NCI-H748 (cell line): ENCODE measurements around the gene BRD4.
A peak's percentile ranks its signal among the peaks of the same experiment; 100 is the strongest.

Experiments used
- DNase-seq: peaks from one replicate; lab custom pipeline; 2025; ENCODE audit not compliant: unreplicated experiment; lab: John Stamatoyannopoulos, UW

Gene BRD4

DNA sequence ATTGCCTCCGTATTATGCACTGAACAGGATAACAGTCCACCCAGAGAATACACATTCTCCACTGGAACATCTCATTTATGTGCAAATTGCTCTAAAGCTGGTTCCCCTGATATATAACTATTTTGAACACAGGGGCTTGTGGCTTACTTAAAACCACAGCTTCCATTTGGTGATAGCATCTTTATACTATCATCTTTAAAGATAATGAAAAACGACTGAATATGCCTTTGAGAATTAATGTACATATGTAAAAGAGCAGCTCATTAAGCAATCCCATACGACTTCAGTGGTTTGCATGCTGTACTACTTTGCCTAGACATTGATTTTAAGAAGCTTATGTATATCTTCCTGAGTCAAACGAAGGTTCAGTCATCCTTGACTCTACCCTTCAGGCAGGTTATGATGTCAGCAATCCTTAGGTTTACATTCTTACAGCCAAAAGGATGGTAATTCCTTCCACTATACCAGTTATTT is 40.8 kb downstream of the BRD4 start:
- DNase-seq, result no peak

DNA sequence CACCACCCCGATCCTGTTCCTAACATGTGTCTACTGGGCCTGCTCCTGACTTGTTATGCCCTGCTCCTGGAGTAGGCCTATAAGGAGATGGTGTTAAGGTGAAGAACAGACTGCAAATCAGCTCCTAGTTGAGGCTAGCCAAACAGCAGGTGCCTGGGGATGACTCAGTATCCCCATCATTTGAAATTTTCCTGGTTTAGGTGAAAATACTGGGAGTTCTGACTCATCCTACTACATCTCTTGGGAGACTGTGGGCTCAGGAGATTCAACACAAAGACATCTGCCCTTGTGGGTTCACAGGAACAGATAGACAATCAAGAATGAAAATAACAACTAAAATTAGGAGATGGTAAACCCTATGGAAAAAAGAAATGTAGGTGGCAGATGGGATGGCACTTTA is 41.2 kb downstream of the BRD4 start:
- DNase-seq, result no peak

DNA sequence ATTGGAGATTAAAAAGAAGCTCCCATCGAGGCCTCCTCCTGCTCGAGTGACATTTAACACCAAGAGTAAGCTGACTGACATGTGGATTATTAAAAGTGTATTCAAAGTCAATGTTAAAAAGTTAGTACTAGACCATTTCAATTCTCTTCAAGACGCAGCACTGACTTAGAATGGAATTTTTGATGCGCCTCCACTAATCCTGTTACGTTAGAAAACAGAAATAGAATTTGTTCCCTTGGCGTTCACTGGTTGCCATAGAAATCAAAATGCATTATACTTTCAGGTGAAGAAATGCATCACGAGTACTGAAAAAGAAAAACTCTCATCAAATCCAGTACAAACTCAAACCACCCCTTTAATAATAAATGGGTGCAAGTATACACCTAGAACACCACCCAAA is 42.2 kb downstream of the BRD4 start:
- no peak for DNase-seq

DNA sequence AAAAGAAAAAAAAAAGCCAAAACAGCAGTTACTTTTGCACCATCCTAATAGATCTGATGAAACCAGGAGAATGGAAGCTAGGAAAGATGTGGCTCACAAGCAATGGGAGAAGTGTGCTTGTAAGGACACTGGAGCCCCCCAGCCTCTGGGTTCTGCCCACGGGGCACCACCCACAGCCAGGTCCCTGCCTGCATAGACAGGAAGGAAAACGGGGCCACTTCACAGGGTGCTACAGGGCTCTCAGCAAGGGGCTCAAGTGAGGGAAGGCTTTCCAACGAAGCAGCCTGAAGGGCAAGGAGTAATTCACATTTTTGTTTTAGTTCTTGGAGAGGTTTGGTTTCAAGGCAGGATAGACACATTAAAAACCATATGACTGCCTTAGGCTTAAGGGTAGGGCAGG is 42.7 kb downstream of the BRD4 start:
- no peak for DNase-seq

- no peak for DNase-seq
These were observed 44.0 kb downstream of the BRD4 start for GRCh38 chr19:15288146-15288963.

GRCh38 chr19:15287496-15287895 is 44.8 kb downstream of the BRD4 start:
- no peak for DNase-seq

DNA sequence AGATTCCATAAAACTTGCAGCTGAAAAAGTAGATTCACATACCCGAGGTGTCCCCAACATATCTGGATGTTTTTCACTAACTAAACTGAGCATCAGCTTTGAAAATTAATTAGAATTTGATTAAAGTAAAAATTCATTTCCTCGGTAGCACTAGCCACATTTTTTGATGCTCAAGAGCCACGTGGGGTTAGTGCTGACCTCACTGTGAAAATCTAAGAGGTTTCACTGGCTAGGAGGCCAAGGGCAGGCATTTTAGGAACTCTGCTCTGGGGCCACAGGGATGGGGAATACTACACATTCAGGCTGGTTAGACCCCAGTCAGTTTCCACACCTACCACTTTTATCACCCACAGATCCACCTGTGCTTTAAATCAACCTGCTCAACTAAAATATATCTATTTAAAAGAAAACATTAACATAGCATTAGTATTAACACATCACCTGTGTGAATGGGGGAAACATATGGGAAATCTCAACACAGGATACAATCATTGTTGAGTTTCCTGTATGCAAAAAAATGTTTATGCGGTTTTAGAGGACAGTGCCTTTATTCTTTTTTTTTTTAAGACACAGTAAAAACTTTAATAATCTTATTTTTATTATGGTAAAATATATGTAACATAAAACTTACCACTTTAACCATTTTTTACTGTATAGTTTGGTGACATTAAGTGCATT is 45.5 kb downstream of the BRD4 start:
- DNase-seq, result no peak

- no peak for DNase-seq
These were observed 46.3 kb downstream of the BRD4 start for GRCh38 chr19:15285896-15286591.

DNA sequence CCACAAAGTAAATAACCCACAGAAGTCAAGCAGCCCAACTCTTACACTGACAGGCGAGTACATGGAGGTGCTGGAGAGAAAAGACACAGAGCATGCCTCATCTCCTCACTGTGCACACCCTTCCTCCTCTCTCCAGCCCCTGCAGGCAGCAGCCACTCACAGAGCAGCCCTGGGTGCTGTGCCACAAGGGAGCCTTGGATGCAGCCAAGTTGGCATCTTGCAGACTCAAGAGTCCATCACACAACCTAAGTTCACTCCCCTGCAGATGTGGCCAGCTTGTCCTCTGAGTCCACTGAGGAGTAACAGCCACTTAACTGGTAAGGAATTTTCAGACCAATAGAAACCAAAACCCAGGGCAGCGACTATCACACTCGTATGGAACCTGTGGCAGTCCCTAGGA is 47.4 kb downstream of the BRD4 start:
- DNase-seq, result no peak

GRCh38 chr19:15284091-15284490 is 48.2 kb downstream of the BRD4 start:
- no peak for DNase-seq

DNA sequence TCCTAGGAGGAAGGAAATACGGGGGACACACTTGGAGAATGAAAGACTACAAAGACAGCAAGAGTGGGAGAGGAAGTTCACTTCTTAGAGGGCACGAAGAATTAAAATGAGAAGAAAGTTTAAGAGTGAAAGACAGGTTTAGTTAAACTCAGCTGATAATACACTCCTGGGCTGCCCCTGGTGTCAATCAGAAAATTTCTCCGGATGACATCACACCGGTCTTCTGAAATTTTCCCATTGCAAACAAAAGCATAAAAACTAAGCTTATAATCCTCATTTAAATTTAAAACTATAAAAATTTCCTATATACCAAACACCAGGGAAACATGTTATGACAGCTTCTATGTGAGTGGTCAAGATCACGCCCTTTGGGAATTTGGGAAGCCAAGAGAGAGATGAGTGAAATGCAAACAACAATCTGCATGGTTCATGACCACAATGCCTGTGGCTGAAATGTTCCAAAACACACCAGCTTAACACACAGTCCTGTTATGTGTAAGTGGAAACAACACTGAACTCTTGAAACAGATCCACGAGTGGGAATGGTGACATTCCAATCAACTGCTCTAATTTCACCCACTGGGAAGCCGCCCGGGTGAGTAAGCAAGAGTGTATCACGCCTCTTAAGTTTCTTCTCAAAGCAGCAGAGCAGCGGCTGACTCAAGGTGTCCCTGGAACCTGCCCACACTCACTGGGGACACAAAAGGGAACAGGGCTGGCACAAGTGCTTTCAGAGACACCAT is 49.0 kb downstream of the BRD4 start:
- no peak for DNase-seq

DNA sequence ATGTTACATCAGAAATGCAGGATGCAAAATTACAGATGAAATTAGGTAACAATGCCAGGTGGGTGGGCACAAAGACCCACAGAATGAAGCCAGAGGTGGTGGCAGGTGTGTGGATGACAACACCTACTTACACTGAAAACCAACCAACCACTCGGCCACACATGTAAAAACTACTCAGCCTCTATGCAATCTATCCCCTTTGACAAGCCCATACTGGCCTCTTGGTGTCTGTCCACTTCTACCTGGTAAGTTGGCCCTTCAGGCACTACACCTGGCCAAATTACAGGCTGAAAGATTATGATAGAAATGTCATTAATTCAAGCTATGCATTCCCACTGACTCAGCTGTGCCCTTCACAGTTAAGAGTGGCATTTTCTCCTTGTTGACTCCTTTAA is 50.0 kb downstream of the BRD4 start:
- DNase-seq, result no peak

DNA sequence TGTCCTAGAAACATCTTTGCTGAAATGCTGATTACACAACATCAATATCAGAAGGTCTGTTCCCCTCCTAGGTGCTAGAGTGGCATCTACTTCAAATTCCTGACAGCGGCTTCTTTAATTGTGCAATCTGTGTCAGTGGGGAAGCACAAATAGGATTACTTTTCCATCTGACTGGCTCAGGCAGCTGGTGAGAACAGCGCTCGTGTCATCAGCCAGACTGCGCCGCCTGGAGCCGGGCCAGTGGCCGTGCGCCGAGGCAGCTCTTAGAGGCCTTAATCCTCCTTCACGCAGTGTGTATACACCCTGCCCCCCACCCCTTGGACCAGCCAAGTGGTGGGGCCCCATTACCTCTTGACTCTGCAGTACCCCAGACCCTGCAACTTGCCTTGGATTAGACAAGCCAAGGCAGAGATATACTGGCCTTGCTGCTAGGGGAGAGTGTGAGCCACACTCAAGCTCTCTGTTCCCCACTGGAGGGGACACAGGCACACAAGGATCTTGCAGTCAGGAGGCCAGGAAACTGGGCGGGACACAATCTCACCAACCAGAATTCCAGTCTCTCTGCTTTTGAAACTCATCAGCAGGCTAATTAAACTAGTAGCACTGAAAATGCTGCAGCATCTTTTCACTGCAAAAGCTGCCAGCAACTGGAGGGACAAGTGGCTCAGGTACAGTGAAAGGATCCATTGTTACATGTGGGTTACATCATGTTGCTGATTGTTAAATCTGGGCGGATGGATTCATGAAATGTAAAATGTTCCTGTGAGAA is 51.2 kb downstream of the BRD4 start:
- peak; percentile 38 for DNase-seq

DNA sequence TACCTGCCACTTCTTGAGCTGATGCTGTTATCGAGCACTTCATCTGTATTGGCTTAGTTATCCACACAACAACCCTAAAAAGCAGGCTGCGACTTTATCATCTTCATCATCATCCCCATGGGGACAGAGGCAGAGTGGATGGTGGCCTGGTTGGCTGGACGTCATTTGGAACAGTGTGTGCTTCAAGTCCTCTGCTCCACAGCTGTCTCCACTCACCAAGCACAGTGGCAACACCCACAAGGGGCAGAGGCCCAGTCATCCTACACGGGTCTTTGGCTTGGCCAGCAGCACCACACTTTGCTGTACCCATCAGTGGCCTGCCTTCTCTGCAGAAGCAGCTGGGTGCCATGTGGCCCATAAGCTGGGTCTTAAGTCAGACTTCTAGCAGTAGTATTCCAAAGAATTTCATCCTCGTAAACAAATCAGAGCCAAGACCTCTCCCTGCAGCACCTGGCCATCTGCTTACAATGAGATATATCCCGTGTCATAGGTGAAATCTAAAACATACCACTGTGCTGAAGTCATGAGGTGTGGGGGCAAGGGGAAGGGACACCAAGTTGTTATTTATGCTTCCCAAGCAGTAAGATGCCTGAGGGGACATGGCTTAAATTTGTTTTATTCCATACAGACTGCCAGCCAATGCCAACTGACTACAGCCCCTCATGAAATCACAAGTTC is 52.2 kb downstream of the BRD4 start:
- no peak for DNase-seq

DNA sequence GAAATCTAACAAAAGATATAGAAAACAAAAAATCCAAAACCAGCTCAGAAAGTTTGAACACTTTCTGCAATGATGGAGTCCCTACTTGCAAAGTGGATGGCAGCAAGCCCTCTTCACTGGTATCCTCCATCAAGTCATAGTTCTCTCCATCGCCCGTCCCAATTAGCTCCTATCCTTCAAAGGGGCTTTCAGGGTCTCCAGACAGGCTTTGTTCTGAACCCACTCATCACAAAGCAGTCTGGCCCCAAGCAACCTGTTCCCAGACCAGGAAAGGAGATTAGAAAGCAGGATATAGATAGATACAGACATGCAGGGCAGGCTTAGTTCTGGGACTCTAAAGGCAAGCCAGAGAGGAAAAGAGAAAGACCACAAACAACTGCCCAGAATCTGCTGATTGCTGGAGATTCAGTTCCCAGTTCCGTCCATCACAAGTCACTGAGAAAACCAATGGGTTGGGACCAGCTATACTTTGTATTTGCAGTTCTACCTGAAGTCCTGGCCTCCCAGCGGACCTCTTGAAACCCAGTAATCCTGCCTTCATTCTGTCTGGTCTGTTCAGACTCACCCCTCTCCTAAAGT is 52.9 kb downstream of the BRD4 start:
- DNase-seq, result no peak

DNA sequence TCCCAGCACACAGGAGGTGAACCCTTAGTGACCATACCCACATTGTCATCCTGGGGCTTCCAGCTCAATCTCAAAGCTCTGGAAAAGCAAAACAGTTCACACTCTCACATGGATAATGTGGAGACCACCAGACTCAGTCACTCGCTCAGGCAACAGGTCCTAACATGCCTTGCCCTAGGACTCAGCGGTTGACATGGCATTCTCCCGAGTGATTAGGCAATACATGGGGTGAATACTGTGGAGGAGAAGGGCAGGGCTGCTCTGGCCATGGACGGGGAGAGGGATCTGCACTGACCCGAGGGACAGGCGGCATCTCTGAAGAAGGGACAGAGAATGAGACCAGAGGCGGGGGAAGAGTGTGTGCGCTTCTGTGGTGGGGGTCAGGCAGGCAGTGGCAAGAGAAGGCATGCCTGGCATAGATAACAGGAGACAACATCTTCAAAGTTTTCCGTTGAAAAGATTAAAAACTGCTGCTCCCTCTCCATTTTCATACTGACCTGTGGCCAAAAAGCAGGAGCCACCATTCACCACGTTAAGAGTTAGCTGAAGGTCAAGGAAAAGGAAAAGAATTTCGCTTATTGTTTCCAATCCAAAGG is 55.6 kb downstream of the BRD4 start:
- DNase-seq, result no peak

- DNase-seq, result no peak
These were observed 57.9 kb downstream of the BRD4 start for GRCh38 chr19:15274477-15274876.

GRCh38 chr19:15269806-15270205 is 62.5 kb downstream of the BRD4 start:
- no peak for DNase-seq

DNA sequence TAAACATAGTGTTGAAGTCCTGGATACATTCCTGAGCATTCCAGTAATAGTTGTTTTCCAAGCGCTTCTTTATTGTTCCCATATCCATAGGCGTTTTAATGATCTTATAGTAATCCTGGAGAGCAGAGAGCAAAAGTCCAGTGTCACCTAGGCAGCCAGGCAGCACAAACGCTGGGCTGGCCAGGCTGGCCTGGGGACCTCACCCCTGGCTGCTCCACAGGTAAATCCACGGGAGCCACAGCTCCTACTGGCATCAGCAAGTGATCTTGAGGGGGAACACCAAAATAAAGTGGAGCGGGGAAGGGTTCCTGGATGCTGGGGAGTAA is 63.4 kb downstream of the BRD4 start:
- DNase-seq, result no peak
